RPMI7951 (cell line): Measurements from ENCODE around the gene STEAP3. TPM values are rescaled to one million over a fixed set of nuclear protein-coding genes. Genes with fewer than 3 reads are reported as not detected.

ENCODE experiments used
- DNase-seq: peaks from one replicate; pipeline ENCODE4 v3.0.0-alpha.2; 2012; ENCODE audit warnings: low read depth
- total RNA-seq: library from RNA; depleted of rRNA; stranded (reverse); fragments of >200 nt; shearing (Covaris generic); gene quantifications from 2 replicates; pipeline ENCODE4 v1.2.3, GENCODE V29; 2014; rRNA removed

The STEAP3 gene, protein sequence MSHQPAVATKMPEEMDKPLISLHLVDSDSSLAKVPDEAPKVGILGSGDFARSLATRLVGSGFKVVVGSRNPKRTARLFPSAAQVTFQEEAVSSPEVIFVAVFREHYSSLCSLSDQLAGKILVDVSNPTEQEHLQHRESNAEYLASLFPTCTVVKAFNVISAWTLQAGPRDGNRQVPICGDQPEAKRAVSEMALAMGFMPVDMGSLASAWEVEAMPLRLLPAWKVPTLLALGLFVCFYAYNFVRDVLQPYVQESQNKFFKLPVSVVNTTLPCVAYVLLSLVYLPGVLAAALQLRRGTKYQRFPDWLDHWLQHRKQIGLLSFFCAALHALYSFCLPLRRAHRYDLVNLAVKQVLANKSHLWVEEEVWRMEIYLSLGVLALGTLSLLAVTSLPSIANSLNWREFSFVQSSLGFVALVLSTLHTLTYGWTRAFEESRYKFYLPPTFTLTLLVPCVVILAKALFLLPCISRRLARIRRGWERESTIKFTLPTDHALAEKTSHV
- total RNA-seq, result 27.3 and 32.2 TPM in 2 replicates

DNA sequence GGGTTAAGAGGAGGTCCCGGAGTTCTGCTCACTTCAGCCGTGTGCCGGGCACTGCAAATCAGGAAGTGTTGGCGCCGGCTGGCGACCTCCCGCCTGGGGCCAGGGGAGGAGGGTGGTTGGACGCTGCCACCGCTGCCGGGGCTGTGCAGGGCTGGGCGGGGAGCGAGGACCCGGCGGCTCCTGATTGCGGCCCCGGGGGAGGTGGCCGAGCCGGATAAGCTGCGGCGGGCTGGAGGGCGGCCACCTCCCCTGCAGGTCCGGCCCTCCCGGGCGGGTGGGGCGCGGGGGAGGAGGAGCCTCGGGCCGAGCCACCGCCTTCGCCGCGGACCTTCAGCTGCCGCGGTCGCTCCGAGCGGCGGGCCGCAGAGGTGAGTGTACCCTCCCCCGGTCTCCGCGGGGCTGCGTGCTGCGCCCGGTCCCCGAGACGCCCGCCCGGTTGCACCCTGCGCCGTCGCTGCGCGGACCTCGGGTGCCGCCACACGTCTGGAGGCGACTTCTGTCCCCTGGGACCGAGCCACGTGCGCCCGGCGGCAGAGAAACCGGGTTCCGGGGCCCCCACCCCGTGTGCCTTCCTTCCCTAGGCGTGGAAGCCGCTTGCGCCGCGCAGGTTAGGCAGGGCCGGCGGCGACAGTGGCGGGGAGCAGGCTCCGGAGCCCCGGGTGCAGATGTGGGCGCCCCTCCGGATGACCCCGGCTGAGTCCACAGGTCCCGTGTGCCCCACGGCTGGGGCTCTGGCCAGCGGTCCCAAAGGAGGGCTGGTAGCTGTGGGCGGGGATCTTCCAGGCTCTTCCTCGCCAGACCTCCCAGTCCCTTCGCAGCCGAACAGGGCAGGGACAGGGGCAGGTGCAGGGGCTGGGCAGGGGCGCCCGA is at the start of gene STEAP3:
TSS of gene STEAP3 (plus strand) at position 314 of the 870 bp plus-strand sequence. CDS start 7,179 bp downstream, outside the sequence.
- peak; percentile 84 for DNase-seq

DNA sequence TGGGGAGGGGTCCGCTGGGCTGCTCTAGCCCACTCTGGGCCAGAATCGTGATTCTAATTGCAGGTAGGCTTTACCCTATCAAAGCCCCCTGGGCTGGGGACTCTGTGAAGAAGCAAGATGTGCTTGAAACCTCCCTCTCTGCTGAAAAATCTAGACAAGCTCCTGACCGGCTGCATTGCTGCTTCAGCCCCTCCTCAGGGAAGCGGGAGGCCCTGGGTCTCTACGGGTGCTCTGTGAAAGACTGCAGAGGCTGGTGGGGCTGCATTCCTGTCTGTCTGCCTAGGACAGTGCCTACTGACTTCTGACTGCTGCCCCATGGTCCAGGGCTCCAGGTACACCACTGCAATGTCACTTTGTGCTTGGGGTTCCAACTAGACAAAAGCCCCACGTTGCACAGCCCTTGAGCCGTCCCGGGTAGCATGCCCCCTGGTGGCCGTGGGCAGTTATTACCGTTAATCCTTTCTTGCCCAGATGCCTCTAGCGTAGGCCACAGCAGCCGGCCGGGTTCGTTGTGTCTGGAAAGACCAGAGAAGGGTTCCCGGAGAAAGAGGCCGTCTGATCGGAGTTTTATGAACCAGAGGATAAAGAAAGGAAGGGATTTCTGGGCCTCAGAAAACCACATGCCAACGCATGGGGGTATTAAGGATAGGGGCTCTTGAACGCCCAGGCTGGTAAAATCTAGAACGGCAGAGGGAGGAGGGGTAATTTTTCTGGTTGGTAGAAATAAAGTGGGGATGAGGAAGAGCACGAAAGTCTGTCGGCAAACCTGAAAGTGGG is 49.2 kb upstream of the STEAP3 start:
- DNase-seq, result peak; percentile 24

DNA sequence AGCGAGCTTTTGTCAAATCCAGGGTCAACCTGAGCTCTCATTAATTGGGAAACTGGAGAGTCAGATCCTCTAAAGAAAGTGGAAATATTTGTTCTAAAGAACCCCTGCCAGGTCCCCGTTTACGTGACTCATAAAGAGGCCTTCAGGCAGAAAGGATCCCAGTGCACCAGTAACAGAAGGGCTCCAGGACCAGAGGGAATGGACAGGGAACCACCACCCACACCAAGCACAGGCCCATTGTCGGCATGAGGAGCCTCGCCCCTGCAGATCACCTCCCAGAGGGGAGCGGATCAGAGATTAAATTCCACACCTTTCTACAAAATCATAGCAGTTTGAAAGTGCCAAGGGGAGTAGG is 48.7 kb upstream of the STEAP3 start:
- peak; percentile 48 for DNase-seq

DNA sequence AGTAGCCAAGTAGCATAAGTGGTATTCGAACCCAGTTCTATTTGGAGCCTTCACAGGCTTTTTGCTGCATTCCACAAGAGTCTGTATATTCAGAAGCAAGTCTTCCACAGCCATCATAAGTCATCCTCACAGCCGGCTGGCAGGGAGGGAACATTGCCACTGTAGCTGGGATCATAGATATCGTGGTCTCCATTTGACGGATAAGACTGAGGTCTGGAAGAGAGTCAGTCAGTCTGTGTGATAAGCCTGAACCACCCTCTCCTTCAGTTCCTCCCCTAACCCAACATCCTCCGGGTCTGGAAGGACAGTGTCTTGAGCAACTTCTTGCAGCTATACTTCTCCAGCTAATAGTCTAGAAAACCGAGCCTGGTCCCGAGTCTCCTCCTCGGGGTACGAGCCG is 48.1 kb upstream of the STEAP3 start:
- no peak for DNase-seq

DNA sequence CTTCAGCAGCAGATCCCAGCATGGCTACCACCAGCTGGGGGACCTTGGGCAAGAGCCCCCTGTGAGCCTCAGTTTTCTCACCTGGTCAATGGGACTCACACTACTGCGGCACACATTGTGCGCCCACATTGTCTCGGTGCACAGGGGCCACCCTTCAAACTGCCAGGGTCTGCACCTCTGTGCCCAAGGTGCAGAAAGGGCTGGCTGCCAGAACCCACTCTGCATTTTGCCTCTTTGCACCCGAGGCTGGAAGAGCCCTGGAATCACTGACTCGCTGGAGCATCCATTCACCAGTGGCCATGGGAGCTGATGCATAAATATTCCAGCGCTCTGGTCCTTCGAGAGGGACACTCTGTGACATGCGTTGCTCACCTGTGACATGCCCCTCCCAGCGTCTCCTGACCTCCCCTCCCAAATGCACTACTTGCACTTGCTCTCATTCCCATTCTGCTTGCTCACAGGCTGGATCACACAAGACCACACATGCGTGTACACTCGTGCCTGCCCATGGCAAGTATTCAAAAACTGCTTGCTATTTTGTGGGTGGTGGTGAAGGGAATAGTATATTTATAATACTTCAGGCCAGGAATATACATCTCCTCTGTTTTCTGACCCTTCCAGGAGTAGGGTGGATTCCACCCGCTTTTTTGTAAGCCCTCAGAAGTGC is 46.3 kb upstream of the STEAP3 start:
- no peak for DNase-seq

DNA sequence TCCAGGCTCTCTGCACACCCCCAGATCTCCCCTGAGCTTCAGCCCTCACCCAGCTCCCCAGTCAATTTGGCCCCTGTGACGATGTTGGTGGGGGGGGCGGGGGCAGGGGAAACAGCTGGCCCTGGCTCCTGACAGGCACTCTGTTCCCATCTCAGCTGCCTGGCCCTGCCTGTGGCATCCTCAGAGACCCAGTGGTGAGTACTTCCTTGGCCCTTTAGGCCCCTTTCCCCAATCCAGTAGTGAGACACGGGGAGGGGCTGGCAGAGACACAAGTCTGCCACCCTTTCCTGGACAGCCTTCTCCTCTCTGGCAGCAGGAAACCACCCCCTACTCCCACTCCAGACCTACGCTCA is 45.8 kb upstream of the STEAP3 start:
- no peak for DNase-seq

DNA sequence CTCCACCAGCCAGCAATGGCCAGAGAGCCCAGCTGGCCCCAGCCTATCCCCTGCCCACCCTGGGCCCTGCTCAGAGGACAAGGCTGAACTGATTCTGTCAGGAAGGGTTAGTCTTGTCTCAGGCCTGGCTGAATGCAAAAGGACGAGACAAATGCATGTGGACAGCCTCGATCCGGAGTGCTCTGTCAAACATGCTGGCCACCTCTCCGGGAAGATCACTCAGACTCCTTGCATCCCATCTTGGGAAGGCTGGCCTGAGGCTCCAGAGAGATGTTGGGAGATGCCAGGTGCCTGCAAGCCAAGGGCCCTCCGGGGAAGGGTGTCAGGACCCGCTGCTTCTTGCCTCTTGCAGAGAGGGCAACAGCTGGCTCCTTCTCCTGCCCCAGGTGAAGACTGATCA is 44.9 kb upstream of the STEAP3 start:
- no peak for DNase-seq

DNA sequence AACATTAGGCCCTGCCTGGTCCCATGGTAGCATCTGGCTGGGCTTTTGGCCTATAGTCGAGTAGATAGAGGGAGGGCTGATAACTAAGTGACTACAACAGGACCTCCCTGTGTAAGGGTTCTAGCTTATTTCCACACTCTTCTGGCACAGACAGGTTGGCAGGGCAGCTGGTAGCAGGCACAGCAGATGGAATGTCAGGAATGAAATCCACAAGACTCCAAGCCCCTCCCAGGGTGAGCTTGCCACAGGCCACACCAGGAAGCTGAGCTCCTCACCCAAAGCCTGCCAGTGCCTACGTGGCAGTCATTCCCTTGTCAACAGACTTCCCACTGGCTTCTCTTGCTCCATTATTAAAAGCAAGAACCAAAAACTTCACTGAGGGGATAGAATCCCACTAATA is 44.4 kb upstream of the STEAP3 start:
- DNase-seq, result peak; percentile 54

DNA sequence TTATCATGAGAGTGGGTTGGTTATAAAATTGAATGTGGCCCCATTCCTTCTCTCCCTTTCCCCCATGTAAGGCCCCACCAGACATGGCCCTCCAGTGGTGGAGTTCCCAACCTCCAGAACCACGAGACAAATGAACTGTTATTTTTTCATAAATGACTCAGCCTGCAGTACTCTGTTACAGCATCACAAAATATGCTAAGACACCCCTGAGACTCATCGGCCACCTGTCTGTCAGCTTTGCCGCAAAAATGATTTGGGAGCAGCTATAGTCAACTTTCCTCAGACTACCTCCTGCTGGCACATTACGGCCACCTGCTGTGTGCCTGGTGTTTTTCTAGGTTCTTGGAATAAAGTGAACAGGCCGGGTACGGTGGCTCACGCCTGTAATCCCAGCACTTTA is 43.6 kb upstream of the STEAP3 start:
- DNase-seq, result peak; percentile 24

DNA sequence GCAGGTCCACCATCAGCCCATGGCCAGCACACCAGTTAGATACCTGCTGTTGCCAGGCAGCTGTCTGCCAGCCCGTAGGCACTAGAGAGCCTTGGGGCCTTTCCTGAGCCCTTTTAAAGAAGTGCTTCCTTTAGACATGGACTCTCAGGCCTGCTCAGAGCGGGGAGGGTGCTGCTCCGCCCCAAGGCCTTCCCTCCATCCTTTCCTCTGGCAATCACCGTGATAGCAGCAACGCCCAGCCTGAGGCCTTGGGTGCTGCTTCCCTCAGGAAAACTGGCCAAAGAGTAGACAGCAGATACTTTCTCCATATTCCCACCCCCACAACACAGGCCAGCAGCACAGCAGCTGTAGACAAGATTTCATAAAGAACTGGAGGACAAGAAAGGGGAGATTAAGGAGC is 42.7 kb upstream of the STEAP3 start:
- DNase-seq, result no peak

DNA sequence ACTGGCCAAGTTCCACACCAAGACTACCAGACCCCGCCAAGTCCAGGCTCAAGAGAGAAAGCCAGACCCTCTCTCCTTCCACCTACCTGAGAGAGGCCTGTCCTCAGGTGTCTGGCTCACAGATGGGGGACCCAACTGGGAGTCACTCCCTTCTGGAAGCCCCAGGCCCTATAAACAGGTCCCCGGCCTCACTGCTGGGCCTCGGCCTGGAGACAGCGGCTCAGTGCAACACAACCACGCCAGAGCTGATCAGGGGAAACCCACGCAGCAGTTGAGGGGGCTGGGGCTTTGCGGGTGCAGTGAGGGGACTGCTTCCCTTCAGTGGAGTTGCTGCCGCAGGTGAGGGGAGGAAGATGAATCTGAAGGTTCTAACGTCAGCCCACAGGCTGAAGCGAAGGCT is 42.2 kb upstream of the STEAP3 start:
- no peak for DNase-seq

DNA sequence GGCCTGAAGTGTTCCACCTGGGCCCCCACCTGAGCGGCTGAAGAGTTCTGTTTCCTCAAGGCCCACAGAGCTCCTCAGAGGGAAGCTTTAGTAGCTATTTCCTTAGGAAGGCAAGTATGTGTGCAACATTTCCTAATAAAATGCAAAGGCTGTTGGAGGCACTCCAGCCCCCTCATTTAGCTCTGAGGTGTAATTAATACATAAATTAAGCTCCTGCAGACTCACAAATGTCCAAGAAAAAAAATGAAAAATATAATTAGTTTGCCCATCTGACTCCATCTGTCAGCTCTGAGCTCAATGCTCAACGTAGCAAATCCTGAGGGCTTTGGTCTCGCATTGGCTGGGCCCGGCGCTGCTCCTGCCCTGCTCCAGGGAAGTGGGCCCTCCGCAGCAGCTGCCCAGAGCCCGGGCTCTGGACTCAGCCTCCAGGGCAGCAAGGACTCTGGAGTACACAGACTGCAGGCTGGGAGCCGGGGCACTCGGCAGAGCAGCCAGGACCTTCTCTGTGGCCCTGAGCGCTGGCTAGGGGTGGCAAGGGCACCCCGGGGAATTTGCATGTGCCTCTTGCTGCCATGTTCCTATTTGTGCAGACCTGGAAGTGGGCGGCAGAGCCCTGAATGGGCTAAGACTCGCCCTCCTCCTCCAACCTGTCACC is 41.7 kb upstream of the STEAP3 start:
- no peak for DNase-seq

DNA sequence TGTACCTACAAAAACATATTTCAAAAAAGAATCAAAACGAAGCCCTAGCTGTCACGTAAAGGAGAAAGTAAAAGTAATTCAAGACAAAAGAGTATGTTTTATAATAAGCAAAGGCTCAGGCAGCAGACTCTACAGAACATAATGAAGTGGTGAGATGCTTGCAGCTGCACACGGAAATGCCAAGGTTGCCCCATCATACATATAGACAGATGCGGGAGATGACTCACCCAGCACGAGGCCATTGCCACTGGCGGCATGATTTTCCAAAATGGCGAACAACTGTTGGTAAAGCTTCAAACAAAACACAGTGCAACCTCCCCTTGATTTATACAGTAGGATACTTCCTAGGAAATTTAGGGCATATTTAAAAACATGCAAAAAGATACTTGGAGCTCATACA is 39.1 kb upstream of the STEAP3 start:
- peak; percentile 84 for DNase-seq

DNA sequence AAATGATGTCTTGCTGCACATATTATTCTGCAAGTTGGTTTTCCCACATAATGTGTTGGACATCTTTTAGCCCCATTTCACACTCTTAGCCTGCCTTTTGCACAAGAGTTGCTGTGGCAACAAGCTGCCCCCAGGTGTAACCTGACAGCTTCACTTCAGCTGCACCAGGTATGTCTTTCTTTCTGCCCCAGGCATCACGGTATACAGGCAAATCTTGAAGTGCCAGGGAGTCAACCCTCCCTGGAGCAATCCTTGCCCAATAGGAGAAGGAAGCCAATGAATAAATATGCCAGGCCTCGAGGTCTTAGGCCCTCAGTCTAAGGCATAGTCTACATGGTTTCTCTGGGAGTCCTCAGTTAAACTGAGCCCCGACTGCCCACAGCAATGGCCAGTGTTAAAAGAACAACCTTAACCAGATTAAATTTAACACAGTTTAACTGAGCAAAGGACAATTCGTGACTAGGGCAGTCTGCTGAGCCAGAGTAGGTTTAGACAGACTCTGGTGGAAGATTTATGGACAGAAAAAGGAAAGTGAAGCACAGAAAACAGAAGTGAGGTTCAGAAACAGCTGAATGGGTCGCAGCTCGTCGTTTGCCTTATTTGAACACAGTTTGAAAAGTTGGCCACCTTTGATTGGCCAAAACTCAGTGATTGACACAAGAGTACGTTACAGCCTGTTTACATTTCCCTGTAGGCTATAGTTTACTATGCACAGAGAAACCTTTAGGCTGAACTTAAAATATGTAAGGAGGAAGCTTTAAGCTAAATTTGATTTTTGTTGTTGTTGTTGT is 33.1 kb upstream of the STEAP3 start:
- no peak for DNase-seq

DNA sequence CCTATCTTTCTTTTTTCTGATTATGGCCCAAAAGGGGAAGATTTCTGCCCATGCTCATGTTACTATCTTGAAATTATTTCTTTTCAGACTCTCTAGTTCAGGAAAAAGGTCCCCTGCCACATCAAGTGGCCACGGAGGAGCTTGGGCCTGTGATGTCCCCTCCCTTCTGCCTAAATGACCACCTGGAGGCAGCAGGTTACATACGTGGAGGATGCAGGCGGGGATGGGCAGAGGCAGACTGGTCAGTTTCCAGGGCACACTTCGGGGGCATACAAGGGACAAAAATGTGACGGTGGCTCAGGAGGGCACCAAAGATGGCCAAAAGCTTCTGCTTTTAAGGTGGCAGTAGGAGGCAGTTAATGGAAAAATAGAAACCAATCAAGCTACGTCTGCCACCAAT is 30.7 kb upstream of the STEAP3 start:
- no peak for DNase-seq

DNA sequence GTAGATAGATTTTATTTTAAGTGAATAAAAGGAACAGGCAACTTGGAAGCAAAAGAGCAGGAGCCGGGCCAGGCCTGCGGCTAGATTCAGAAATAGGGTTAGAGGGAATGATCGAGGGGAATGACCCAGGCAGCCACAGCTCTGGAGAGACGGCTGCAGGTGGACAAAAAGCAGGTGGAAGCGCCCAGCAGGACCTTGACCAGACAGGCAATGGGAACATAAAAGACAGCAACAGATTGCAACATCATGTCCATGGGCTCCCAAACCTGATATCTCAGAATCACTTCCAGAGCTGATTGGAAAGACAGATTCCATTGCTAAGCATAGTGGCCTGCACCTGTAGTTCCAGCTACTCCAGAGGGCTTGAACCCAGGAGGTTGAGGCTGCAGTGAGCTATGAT is 28.6 kb upstream of the STEAP3 start:
- DNase-seq, result no peak

DNA sequence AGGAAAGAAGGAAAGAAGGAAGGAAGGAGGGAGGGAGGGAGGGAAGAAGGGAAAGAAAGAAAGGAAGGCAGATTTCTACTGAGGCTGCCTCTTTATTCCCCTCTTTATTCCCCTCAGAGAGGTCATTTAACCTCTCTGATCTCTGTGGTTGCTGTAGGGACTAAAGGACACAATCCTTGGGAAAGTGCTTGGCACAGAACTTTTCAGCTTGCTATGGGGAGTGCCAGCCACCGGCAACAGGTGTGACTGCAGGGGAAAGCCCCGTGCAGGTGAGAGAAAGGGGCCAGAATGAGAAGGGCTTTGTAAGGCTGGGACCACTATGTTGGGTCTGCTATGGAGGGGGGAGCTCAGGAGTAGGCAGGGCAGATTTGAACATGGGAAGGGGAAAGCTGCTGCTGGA is 27.7 kb upstream of the STEAP3 start:
- no peak for DNase-seq

DNA sequence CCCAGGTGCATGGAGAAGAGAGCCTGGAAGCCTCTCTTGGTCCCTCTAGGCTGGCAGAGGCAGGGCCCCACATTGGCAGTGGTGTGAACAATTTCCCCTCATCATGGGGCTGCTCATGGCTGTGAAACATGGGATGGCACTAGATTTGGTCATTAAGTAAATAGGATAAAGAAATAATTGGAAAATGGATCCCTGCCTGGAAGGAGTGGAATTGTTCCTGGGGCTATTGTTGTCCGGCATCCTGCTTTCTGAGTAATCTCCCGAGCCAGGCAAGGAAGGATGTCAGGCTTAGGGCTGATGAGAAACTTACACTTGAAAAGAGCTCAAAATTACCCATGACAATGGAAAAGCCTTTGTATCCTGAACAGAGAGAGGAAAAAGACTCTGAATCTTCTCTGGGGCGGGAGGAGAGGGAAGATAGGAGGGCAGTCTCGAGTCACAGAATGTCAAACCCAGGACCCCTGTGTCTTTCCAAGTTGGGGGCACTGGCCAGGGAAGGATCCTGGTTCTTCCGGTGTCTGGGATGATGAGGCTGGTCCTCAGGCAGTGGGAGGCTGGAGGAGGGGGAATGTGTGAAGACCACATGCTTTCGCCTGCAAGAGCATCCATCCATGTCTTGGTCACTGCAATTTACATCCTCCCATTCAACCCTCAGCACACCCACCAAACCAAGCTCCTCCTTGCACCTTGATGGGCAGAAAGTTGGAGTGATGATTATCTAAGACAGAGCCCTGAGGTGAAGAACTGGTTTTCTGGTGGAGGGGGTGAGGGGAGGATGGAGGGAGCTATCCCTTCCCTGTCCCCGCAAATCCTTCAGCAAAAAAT is 27.1 kb upstream of the STEAP3 start:
- DNase-seq, result peak; percentile 73

DNA sequence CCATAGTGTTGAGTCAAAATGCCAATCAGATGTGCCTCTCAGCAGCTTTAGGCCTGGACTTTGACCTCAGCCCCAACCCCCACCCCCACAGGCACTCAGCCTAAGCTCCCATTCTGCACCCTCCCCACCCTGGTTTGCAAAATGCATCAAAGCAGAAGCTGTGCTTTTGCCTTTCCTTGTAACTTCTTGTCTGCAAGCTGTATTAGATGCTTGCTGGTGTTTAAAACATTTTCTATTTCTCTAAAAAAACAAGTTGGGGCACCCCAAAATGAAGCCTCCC is 26.6 kb upstream of the STEAP3 start:
- DNase-seq, result no peak
